ENCODE results near the gene DAZAP2. TPM values are rescaled to one million over a fixed set of nuclear protein-coding genes. Genes with fewer than 3 reads are reported as not detected.
A peak's percentile ranks its signal among the peaks of the same experiment; 100 is the strongest.

DAZAP2 gene
- total and polyA plus RNA-seq, 2 of the 4 experiments (the other 2 are of a cell fraction): 62.2 to 202 TPM

DNA sequence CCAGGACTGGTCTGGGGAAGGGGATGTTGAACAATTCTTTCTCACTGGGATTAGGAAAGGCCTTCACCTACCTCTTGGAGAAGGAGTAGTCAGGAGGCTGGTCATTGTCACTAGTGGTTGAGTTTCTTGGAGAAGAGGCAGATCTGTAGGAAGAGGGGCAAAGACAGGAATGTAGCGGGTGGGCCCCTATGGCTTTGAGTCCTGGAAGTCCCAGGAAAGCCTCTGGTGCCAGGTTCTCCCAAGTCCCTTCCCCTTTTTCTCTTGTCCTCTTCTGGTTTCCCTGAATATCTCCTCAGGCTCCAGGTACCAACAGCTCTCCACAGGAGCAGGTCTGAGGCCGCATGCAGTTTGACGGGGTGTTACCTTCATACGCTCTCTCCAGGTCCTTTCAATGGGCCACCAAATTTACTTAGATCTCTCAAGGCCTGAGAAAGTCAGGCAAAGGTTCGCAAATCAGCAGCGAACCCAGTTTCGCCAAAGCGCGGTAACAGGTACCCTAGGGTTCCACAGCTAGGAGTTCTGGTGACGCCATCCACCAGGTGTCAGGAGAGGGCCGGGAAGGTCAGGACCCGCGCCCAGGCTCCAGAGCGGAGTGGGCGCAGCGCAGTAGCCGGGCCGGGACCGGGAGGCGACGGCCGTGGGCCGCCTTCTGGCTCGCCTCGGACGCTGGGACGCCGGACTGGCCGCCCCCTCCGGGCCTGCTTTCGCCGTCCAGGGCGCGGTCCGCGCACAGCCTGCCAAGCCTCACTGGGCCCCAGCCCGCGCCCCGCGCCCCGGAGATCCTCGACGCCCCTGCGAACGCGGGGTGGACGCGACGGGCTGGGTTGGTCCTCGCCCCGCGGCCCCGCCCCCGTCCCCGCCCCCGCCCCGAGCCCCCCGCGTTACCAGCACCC lies 30.8 kb downstream of the DAZAP2 start (continued):
- TF ChIP-seq, protein P1, sequence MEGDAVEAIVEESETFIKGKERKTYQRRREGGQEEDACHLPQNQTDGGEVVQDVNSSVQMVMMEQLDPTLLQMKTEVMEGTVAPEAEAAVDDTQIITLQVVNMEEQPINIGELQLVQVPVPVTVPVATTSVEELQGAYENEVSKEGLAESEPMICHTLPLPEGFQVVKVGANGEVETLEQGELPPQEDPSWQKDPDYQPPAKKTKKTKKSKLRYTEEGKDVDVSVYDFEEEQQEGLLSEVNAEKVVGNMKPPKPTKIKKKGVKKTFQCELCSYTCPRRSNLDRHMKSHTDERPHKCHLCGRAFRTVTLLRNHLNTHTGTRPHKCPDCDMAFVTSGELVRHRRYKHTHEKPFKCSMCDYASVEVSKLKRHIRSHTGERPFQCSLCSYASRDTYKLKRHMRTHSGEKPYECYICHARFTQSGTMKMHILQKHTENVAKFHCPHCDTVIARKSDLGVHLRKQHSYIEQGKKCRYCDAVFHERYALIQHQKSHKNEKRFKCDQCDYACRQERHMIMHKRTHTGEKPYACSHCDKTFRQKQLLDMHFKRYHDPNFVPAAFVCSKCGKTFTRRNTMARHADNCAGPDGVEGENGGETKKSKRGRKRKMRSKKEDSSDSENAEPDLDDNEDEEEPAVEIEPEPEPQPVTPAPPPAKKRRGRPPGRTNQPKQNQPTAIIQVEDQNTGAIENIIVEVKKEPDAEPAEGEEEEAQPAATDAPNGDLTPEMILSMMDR (conservative IDR thresholded peaks at IDR 0.05; ENCODE audit: low read depth, low read length): peak; percentile 28
- TF ChIP-seq POLR2A (IDR thresholded peaks at IDR 0.05; ENCODE audit: low read depth, low read length) (no peak), MXI1 (IDR thresholded peaks at IDR 0.05; ENCODE audit: borderline replicate concordance, low read depth, low read length) (no peak)
